HepG2 (cell line): ENCODE results near the gene CKS2. TPM values are rescaled to one million over a fixed set of nuclear protein-coding genes. Genes with fewer than 3 reads are reported as not detected.

Experiments
- ARID2 ChIP-seq: sonication (generic); formaldehyde crosslinking; IDR thresholded peaks from 2 replicates; pipeline ENCODE4 v1.8.1; 2022; ENCODE audit warnings: mild to moderate bottlenecking, missing genetic modification reagents, borderline replicate concordance
- ELF4 ChIP-seq: sonication (generic); formaldehyde crosslinking; IDR thresholded peaks from 2 replicates; pipeline ENCODE4 v1.5.0; 2020; ENCODE audit warnings: missing genetic modification reagents, mild to moderate bottlenecking, moderate library complexity, borderline replicate concordance
- HNRNPK ChIP-seq: fragments of 200-400 bp; formaldehyde crosslinking; IDR thresholded peaks from 2 replicates; pipeline ENCODE4 v1.6.1; 2018; ENCODE audit warnings: low read length, low read depth, moderate library complexity, mild to moderate bottlenecking; ENCODE audit not compliant: poor library complexity, severe bottlenecking
- KDM2A ChIP-seq: sonication (generic); formaldehyde crosslinking; IDR thresholded peaks from 2 replicates; pipeline ENCODE4 v1.4.0; 2020; ENCODE audit warnings: low read depth, missing genetic modification reagents, borderline replicate concordance
- RFX5 ChIP-seq: IDR thresholded peaks from 2 replicates; pipeline ENCODE4 v1.6.1; 2011; ENCODE audit warnings: low read depth, low read length, improper control_type of control experiment
- SUZ12 ChIP-seq: fragments of 150-350 bp; IDR thresholded peaks from 2 replicates; pipeline ENCODE4 v1.6.1; 2014; ENCODE audit warnings: low read depth, low read length
- ZBTB1 ChIP-seq: sonication (generic); formaldehyde crosslinking; IDR thresholded peaks from 2 replicates; pipeline ENCODE4 v1.4.0; 2020; ENCODE audit warnings: missing genetic modification reagents, borderline replicate concordance
- ZC3H4 ChIP-seq: sonication (generic); formaldehyde crosslinking; IDR thresholded peaks from 2 replicates; pipeline ENCODE4 v1.4.0; 2020; ENCODE audit warnings: missing genetic modification reagents, borderline replicate concordance
- ZNF547 ChIP-seq: sonication (generic); formaldehyde crosslinking; IDR thresholded peaks from 2 replicates; pipeline ENCODE4 v1.5.1; 2020; ENCODE audit warnings: mild to moderate bottlenecking, missing genetic modification reagents
- ZNF891 ChIP-seq: sonication (generic); formaldehyde crosslinking; IDR thresholded peaks from 2 replicates; pipeline ENCODE4 v1.5.0; 2020; ENCODE audit warnings: mild to moderate bottlenecking, missing genetic modification reagents
- ZSCAN20 ChIP-seq: sonication (generic); formaldehyde crosslinking; IDR thresholded peaks from 2 replicates; pipeline ENCODE4 v1.4.0; 2020; ENCODE audit warnings: missing genetic modification reagents, mild to moderate bottlenecking, borderline replicate concordance
- polyA plus RNA-seq, 8 experiments: library from polyadenylated mRNA; depleted of rRNA in 3 of 8; stranded (reverse) in 7 of 8; unstranded in 1 of 8; fragments of >200 nt; fragmentation: Illumina TruSeq in 4 of 8; extraction: Trizol in 4 of 8; gene quantifications; 2 replicates each; pipeline versions ENCODE4 v1.2.1 to v1.2.3, GENCODE V29; 2011 to 2016; ENCODE audit warnings: low read depth in 4 of 8, missing spikeins in 1 of 8, mixed read lengths in 1 of 8; ENCODE audit not compliant: insufficient read depth in 1 of 8
- total RNA-seq, 5 experiments: library from RNA; depleted of rRNA; stranded (reverse); fragments of >200 nt; fragmentation: Illumina TruSeq; extraction: Trizol; gene quantifications; 2 replicates each; pipeline ENCODE4 v1.2.3, GENCODE V29; 2016; ENCODE audit warnings: low read depth in 1 of 5
- TF ChIP-seq, protein P1 (sequence below): IDR thresholded peaks from 2 replicates; pipeline ENCODE4 v1.6.1; 2016; ENCODE audit warnings: mild to moderate bottlenecking
- TF ChIP-seq, protein P2 (sequence below): IDR thresholded peaks from 2 replicates; pipeline ENCODE4 v1.6.1; 2016; ENCODE audit warnings: missing compliant biosample characterization, missing genetic modification reagents, borderline replicate concordance
- TF ChIP-seq, protein P3 (sequence below): sonication (generic); formaldehyde crosslinking; IDR thresholded peaks from 2 replicates; pipeline ENCODE4 v1.8.1; 2023; ENCODE audit warnings: missing genetic modification reagents, inconsistent platforms, borderline replicate concordance
- TF ChIP-seq, protein P4 (sequence below): sonication (generic); formaldehyde crosslinking; IDR thresholded peaks from 2 replicates; pipeline ENCODE4 v1.4.0; 2020; ENCODE audit warnings: missing genetic modification reagents
- TF ChIP-seq, protein P5 (sequence below): sonication (generic); formaldehyde crosslinking; IDR thresholded peaks from 2 replicates; pipeline ENCODE4 v1.5.1; 2020; ENCODE audit warnings: missing genetic modification reagents, mild to moderate bottlenecking, borderline replicate concordance
- TF ChIP-seq, protein P6 (sequence below): sonication (generic); formaldehyde crosslinking; IDR thresholded peaks from 2 replicates; pipeline ENCODE4 v1.8.1; 2022; ENCODE audit warnings: low read depth, mild to moderate bottlenecking, missing genetic modification reagents

Gene CKS2
- total and polyA plus RNA-seq, 2 of the 13 experiments (the other 11 are each of a cell fraction or from before 2014, with no cell fraction given), result 251 to 317 TPM

DNA sequence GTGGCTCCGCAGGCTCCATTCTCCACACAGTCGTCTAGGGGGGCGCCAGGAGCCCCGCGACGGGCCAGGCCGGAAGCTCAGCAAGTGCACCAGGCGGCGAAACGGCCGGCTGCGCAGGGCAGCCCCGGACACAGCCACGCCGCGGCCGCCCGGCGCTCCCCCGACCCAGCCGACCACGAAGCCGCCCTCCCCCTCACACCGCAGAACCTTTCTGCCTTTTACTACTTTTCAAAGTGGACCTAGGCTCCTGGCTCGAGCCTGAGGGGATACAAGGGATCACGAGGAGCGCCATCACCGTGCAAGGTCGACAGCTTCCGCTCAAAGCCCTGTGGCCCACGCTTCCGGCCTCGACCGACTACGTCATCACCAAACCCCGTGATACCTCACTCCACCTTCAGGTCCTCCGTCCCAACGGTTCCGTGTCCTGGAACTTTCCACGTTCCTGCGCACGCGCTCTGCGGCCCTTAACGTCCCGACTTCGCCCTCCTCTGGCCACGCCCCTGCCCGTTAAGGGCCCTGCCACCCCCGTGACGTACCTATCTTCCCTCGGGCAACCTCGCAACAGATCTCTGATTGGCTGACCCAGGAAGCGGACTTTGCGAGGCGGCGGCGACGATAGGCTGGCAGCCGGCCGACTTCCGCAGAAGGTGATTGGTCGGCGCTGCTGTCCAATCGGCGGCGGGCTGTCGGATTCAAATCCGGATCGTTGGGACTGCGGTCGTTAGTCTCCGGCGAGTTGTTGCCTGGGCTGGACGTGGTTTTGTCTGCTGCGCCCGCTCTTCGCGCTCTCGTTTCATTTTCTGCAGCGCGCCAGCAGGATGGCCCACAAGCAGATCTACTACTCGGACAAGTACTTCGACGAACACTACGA is at the start of gene CKS2 (continued):
- peak; percentile 36 for TF ChIP-seq HNRNPK
- TF ChIP-seq, protein P1, sequence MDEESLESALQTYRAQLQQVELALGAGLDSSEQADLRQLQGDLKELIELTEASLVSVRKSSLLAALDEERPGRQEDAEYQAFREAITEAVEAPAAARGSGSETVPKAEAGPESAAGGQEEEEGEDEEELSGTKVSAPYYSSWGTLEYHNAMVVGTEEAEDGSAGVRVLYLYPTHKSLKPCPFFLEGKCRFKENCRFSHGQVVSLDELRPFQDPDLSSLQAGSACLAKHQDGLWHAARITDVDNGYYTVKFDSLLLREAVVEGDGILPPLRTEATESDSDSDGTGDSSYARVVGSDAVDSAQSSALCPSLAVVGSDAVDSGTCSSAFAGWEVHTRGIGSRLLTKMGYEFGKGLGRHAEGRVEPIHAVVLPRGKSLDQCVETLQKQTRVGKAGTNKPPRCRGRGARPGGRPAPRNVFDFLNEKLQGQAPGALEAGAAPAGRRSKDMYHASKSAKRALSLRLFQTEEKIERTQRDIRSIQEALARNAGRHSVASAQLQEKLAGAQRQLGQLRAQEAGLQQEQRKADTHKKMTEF, result peak; percentile 81
- TF ChIP-seq, protein P2, sequence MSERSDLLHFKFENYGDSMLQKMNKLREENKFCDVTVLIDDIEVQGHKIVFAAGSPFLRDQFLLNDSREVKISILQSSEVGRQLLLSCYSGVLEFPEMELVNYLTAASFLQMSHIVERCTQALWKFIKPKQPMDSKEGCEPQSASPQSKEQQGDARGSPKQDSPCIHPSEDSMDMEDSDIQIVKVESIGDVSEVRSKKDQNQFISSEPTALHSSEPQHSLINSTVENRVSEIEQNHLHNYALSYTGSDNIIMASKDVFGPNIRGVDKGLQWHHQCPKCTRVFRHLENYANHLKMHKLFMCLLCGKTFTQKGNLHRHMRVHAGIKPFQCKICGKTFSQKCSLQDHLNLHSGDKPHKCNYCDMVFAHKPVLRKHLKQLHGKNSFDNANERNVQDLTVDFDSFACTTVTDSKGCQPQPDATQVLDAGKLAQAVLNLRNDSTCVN (CRISPR knock-in tag), result no peak
- TF ChIP-seq ZBTB1 (CRISPR knock-in tag), result no peak
- no peak for TF ChIP-seq ARID2 (CRISPR knock-in tag)
- peak; percentile 9; the same call in 1 of the 2 replicates for TF ChIP-seq ZC3H4 (CRISPR knock-in tag)
- TF ChIP-seq RFX5, result peak; percentile 99
- TF ChIP-seq, protein P3, sequence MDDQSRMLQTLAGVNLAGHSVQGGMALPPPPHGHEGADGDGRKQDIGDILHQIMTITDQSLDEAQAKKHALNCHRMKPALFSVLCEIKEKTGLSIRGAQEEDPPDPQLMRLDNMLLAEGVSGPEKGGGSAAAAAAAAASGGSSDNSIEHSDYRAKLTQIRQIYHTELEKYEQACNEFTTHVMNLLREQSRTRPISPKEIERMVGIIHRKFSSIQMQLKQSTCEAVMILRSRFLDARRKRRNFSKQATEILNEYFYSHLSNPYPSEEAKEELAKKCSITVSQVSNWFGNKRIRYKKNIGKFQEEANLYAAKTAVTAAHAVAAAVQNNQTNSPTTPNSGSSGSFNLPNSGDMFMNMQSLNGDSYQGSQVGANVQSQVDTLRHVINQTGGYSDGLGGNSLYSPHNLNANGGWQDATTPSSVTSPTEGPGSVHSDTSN (CRISPR knock-in tag), result no peak
- TF ChIP-seq ELF4 (CRISPR knock-in tag), result 0 out of 2 replicates have a peak, but pooled peaks have one; percentile 51
- TF ChIP-seq, protein P4, sequence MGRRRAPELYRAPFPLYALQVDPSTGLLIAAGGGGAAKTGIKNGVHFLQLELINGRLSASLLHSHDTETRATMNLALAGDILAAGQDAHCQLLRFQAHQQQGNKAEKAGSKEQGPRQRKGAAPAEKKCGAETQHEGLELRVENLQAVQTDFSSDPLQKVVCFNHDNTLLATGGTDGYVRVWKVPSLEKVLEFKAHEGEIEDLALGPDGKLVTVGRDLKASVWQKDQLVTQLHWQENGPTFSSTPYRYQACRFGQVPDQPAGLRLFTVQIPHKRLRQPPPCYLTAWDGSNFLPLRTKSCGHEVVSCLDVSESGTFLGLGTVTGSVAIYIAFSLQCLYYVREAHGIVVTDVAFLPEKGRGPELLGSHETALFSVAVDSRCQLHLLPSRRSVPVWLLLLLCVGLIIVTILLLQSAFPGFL (CRISPR knock-in tag), result no peak
- no peak for TF ChIP-seq ZSCAN20 (CRISPR knock-in tag)
- TF ChIP-seq, protein P5, sequence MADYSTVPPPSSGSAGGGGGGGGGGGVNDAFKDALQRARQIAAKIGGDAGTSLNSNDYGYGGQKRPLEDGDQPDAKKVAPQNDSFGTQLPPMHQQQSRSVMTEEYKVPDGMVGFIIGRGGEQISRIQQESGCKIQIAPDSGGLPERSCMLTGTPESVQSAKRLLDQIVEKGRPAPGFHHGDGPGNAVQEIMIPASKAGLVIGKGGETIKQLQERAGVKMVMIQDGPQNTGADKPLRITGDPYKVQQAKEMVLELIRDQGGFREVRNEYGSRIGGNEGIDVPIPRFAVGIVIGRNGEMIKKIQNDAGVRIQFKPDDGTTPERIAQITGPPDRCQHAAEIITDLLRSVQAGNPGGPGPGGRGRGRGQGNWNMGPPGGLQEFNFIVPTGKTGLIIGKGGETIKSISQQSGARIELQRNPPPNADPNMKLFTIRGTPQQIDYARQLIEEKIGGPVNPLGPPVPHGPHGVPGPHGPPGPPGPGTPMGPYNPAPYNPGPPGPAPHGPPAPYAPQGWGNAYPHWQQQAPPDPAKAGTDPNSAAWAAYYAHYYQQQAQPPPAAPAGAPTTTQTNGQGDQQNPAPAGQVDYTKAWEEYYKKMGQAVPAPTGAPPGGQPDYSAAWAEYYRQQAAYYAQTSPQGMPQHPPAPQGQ (CRISPR knock-in tag), result 0 out of 2 replicates have a peak, but pooled peaks have one; percentile 51
- no peak for TF ChIP-seq SUZ12
- TF ChIP-seq ZNF891 (CRISPR knock-in tag), result 0 out of 2 replicates have a peak, but pooled peaks have one; percentile 32
- TF ChIP-seq KDM2A (CRISPR knock-in tag), result peak; percentile 80
- TF ChIP-seq, protein P6, sequence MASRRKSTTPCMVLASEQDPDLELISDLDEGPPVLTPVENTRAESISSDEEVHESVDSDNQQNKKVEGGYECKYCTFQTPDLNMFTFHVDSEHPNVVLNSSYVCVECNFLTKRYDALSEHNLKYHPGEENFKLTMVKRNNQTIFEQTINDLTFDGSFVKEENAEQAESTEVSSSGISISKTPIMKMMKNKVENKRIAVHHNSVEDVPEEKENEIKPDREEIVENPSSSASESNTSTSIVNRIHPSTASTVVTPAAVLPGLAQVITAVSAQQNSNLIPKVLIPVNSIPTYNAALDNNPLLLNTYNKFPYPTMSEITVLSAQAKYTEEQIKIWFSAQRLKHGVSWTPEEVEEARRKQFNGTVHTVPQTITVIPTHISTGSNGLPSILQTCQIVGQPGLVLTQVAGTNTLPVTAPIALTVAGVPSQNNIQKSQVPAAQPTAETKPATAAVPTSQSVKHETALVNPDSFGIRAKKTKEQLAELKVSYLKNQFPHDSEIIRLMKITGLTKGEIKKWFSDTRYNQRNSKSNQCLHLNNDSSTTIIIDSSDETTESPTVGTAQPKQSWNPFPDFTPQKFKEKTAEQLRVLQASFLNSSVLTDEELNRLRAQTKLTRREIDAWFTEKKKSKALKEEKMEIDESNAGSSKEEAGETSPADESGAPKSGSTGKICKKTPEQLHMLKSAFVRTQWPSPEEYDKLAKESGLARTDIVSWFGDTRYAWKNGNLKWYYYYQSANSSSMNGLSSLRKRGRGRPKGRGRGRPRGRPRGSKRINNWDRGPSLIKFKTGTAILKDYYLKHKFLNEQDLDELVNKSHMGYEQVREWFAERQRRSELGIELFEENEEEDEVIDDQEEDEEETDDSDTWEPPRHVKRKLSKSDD (CRISPR knock-in tag), result peak; percentile 96
- TF ChIP-seq ZNF547 (CRISPR knock-in tag), result peak; percentile 93
